ENCODE measurements around the gene SIRT1. TPM values are rescaled to one million over a fixed set of nuclear protein-coding genes. Genes with fewer than 3 reads are reported as not detected.
"Not testable (repeated sequence)": the region's sequence is repeated elsewhere in the genome, so short reads cannot be mapped to it uniquely, and the experiment has no call there.

Gene SIRT1
- total and polyA plus RNA-seq, 10 of the 15 experiments (the other 5 are each of a cell fraction or from before 2014, with no cell fraction given) = 3.6 to 14.2 (median 10.2) TPM

DNA sequence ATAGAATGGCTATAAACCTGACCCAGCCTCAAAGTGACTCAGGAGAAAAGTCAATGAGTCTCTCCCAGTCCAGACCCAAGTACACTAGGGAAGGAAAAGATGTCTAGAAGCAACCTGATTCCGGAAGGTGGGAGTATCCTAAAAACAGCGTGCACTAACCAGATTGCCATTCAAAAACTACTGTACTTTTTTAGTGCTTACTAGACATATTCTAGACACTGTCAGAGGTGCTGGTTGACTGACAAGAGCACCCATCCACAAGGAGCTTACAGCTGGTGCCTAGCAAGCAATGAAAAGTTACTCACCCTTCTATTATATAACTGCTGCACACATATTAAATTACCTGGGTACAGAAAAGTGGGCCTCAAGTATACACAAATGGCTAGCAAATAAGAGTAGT lies 81.0 kb downstream of the SIRT1 start (continued):
- TF ChIP-seq, protein P1, sequence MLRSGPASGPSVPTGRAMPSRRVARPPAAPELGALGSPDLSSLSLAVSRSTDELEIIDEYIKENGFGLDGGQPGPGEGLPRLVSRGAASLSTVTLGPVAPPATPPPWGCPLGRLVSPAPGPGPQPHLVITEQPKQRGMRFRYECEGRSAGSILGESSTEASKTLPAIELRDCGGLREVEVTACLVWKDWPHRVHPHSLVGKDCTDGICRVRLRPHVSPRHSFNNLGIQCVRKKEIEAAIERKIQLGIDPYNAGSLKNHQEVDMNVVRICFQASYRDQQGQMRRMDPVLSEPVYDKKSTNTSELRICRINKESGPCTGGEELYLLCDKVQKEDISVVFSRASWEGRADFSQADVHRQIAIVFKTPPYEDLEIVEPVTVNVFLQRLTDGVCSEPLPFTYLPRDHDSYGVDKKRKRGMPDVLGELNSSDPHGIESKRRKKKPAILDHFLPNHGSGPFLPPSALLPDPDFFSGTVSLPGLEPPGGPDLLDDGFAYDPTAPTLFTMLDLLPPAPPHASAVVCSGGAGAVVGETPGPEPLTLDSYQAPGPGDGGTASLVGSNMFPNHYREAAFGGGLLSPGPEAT (IDR thresholded peaks at IDR 0.05; ENCODE audit: low read depth) = no peak

DNA sequence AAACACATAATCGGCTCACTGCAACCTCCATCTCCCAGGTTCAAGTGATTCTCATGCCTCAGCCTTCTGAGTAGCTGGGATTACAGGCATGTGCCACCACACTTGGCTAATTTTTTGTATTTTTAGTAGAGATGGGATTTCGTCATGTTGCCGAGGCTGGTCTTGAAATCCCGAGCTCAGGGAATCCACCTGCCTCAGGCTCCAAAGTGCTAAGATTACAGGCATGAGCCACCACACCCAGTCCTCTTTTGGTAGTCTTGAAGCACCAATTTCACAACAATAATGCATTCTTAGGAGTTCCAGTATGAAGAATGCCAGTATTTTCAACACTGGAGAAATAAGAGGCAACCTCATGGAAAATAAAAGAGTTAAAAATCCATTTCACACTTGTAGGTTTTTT lies 81.6 kb downstream of the SIRT1 start:
- ATAC-seq; H3K27me3 ChIP-seq (replicated peaks in 1 of 2; ENCODE audit: control insufficient read depth in 2 of 2, insufficient read depth in 2 of 2, low read length in 1 of 2); intact Hi-C loops (cut with micrococcal nuclease; ENCODE audit: unreplicated experiment); POLR2A ChIA-PET; H2AFZ ChIP-seq (ENCODE audit: control insufficient read depth, low read depth, low read length); H3K9ac ChIP-seq (ENCODE audit: control insufficient read depth, insufficient read depth, low read length); H3K79me2 ChIP-seq (ENCODE audit: control insufficient read depth, insufficient read depth, low read length); H3K4me3 ChIP-seq; in situ Hi-C loops (cut with MboI); H4K20me1 ChIP-seq (ENCODE audit: control insufficient read depth, insufficient read depth); H3K4me2 ChIP-seq (ENCODE audit: control insufficient read depth, insufficient read depth); H3K9me3 ChIP-seq (replicated peaks; ENCODE audit: control insufficient read depth, insufficient read depth, low read length); H3K36me3 ChIP-seq (ENCODE audit: control insufficient read depth in 2 of 2, insufficient read depth in 2 of 2, low read length in 1 of 2); FAIRE-seq; BruUV-seq (replicated peaks); H3K27ac ChIP-seq (ENCODE audit: control insufficient read depth, insufficient read depth); H3K4me1 ChIP-seq (ENCODE audit: control insufficient read depth, insufficient read depth, low read length); DNase-seq (ENCODE audit: low read depth, low spot score); RAD21 ChIA-PET (ENCODE audit: unreplicated experiment): not testable (repeated sequence)
- ChIA-PET SMC1A (ENCODE audit: uncharacterized antibody, unreplicated experiment) (interaction anchor here (0.8 kb wide), 1 partner anchor 11 kb away, joined by 3 read pairs; no protein-coding TSS in a partner anchor), CTCF (interaction anchor here (0.5 to 1.4 kb wide), 2 partner anchors 88 to 178 kb away, joined by 3 read pairs; no protein-coding TSS in a partner anchor)
- WGBS (ENCODE audit: insufficient coverage, insufficient replicate concordance, low lambda C conversion rate, missing lambda C conversion rate) = 96% methylated on average over 4 of the region's 4 CpGs

Small RNA genes within 50 kb of the gene (small RNA-seq; reads per million reads assigned to genes)
- not detected for gene RNU6-523P

Other genes starting within 250 kb of the SIRT1 start
- 0.51 and 0.87 TPM in 2 replicates for gene CTNNA3, start 188.5 kb upstream of the SIRT1 start, total RNA-seq (2014; rRNA removed)
- gene CTNNA3, start 188.5 kb upstream of the SIRT1 start, total RNA-seq (2014; rRNA removed; fragmentation: Illumina TruSeq; extraction: Trizol) = 0.41 and 0.76 TPM in 2 replicates
- 0.13 and 0.43 TPM in 2 replicates for gene CTNNA3, start 188.5 kb upstream of the SIRT1 start, total RNA-seq (2021)
- 3.9 and 4.5 TPM in 2 replicates for gene CTNNA3, start 188.5 kb upstream of the SIRT1 start, polyA plus RNA-seq (2011; rRNA removed)
- gene CTNNA3, start 188.5 kb upstream of the SIRT1 start, polyA plus RNA-seq (2014; fragmentation: Illumina TruSeq; extraction: Trizol) = 0.06 and 0.12 TPM in 2 replicates
- under 1 TPM in 1 of 2 experiments, not detected in 1; 0.15 TPM for gene CTNNA3, start 188.5 kb upstream of the SIRT1 start, polyA plus RNA-seq (2014; fragmentation: Nextera tagmentation; extraction: Ambion mirVana)
- gene CTNNA3, start 188.5 kb upstream of the SIRT1 start, polyA plus RNA-seq (2014; rRNA removed) = under 0.01 and 0.27 TPM in 2 replicates
- gene CTNNA3, start 188.5 kb upstream of the SIRT1 start, polyA plus RNA-seq (2016; fragmentation: Nextera tagmentation; extraction: Ambion mirVana) = under 1 TPM in 1 of 2 experiments, not detected in 1; 0.30 TPM
- gene DNAJC12, start 46.5 kb upstream of the SIRT1 start, total RNA-seq (2014; rRNA removed) = 1.7 and 1.8 TPM in 2 replicates
- 2.6 and 2.7 TPM in 2 replicates for gene DNAJC12, start 46.5 kb upstream of the SIRT1 start, total RNA-seq (2014; rRNA removed; fragmentation: Illumina TruSeq; extraction: Trizol)
- gene DNAJC12, start 46.5 kb upstream of the SIRT1 start, total RNA-seq (2021) = 1.2 and 2.1 TPM in 2 replicates
- gene DNAJC12, start 46.5 kb upstream of the SIRT1 start, polyA plus RNA-seq (2011; rRNA removed) = 4.2 and 7.4 TPM in 2 replicates
- gene DNAJC12, start 46.5 kb upstream of the SIRT1 start, polyA plus RNA-seq (2014; fragmentation: Illumina TruSeq; extraction: Trizol) = 3.5 and 5.9 TPM in 2 replicates
- 1 to 10 TPM; 3.3 to 4.5 TPM for gene DNAJC12, start 46.5 kb upstream of the SIRT1 start, polyA plus RNA-seq (2014; fragmentation: Nextera tagmentation; extraction: Ambion mirVana)
- 1.1 and 1.2 TPM in 2 replicates for gene DNAJC12, start 46.5 kb upstream of the SIRT1 start, polyA plus RNA-seq (2014; rRNA removed)
- gene DNAJC12, start 46.5 kb upstream of the SIRT1 start, polyA plus RNA-seq (2016; fragmentation: Nextera tagmentation; extraction: Ambion mirVana) = 1 to 10 TPM; 2.7 to 4.1 TPM
- gene HERC4, start 190.6 kb downstream of the SIRT1 start, total RNA-seq (2014; rRNA removed) = 27.3 and 33.0 TPM in 2 replicates
- gene HERC4, start 190.6 kb downstream of the SIRT1 start, total RNA-seq (2014; rRNA removed; fragmentation: Illumina TruSeq; extraction: Trizol) = 36.8 and 38.8 TPM in 2 replicates
- 33.1 and 33.8 TPM in 2 replicates for gene HERC4, start 190.6 kb downstream of the SIRT1 start, total RNA-seq (2021)
- gene HERC4, start 190.6 kb downstream of the SIRT1 start, polyA plus RNA-seq (2011; rRNA removed) = 28.9 and 49.9 TPM in 2 replicates
- gene HERC4, start 190.6 kb downstream of the SIRT1 start, polyA plus RNA-seq (2014; fragmentation: Illumina TruSeq; extraction: Trizol) = 23.6 and 28.8 TPM in 2 replicates
- 10 to 100 TPM in 1 of 2 experiments, 1 to 10 TPM in 1; 9.7 to 11.5 TPM for gene HERC4, start 190.6 kb downstream of the SIRT1 start, polyA plus RNA-seq (2014; fragmentation: Nextera tagmentation; extraction: Ambion mirVana)
- 17.1 and 20.2 TPM in 2 replicates for gene HERC4, start 190.6 kb downstream of the SIRT1 start, polyA plus RNA-seq (2014; rRNA removed)
- gene HERC4, start 190.6 kb downstream of the SIRT1 start, polyA plus RNA-seq (2016; fragmentation: Nextera tagmentation; extraction: Ambion mirVana) = 10 to 100 TPM; 22.9 to 23.2 TPM
- 0.05 TPM in 1 of 2 replicates, not detected in the other for gene MYPN, start 224.8 kb downstream of the SIRT1 start, total RNA-seq (2014; rRNA removed)
- gene MYPN, start 224.8 kb downstream of the SIRT1 start, total RNA-seq (2014; rRNA removed; fragmentation: Illumina TruSeq; extraction: Trizol) = not detected in 2 replicates
- gene MYPN, start 224.8 kb downstream of the SIRT1 start, total RNA-seq (2021) = not detected in 2 replicates
- not detected in 2 replicates for gene MYPN, start 224.8 kb downstream of the SIRT1 start, polyA plus RNA-seq (2011; rRNA removed)
- gene MYPN, start 224.8 kb downstream of the SIRT1 start, polyA plus RNA-seq (2014; fragmentation: Illumina TruSeq; extraction: Trizol) = 0.01 TPM in 1 of 2 replicates, not detected in the other
- under 1 TPM in 1 of 2 experiments, not detected in 1; 0.02 TPM for gene MYPN, start 224.8 kb downstream of the SIRT1 start, polyA plus RNA-seq (2014; fragmentation: Nextera tagmentation; extraction: Ambion mirVana)
- not detected in 2 replicates for gene MYPN, start 224.8 kb downstream of the SIRT1 start, polyA plus RNA-seq (2014; rRNA removed)
- gene MYPN, start 224.8 kb downstream of the SIRT1 start, polyA plus RNA-seq (2016; fragmentation: Nextera tagmentation; extraction: Ambion mirVana) = not detected